Coronary artery (tissue), 2 donors: ENCODE measurements around the gene KLHDC4.

ENCODE experiments used
- DNase-seq: peaks from one replicate; pipeline ENCODE4 v3.0.0-alpha.2; 2017; ENCODE audit warnings: low spot score
- H3K27ac ChIP-seq, 2 donors: fragments of 200-600 bp; sonication (generic); one replicate each; pipeline ENCODE4 v1.5.1; 2016 to 2019
- H3K4me3 ChIP-seq: fragments of 200-600 bp; sonication (generic); 2 replicates; pipeline ENCODE4 v1.5.1; 2016; ENCODE audit warnings: mild to moderate bottlenecking, moderate library complexity
- CTCF ChIP-seq: fragments of 200-600 bp; sonication (generic); IDR thresholded peaks from one replicate; pipeline ENCODE4 v1.5.1; 2019; ENCODE audit warnings: antibody characterized with exemption

The KLHDC4 gene

GRCh38 chr16:87740441-87740840 lies 25.3 kb downstream of the KLHDC4 start:
- Histone ChIP-seq H3K27ac (no peak overlapping the region), H3K4me3 (no peak overlapping the region)
- no peak for DNase-seq
- TF ChIP-seq CTCF = no peak

GRCh38 chr16:87739801-87740200 lies 26.0 kb downstream of the KLHDC4 start:
- Histone ChIP-seq H3K27ac (no peak overlapping the region), H3K4me3 (no peak overlapping the region)
- no peak for DNase-seq
- no peak for TF ChIP-seq CTCF

GRCh38 chr16:87736008-87736382 lies 29.8 kb downstream of the KLHDC4 start:
- Histone ChIP-seq H3K27ac (no peak overlapping the region), H3K4me3 (no peak overlapping the region)
- no peak for TF ChIP-seq CTCF
- no peak for DNase-seq

- H3K27ac ChIP-seq = no peak overlapping the region
- DNase-seq = no peak
- TF ChIP-seq CTCF = no peak
These were observed 30.3 kb downstream of the KLHDC4 start for GRCh38 chr16:87735270-87736007.

GRCh38 chr16:87734644-87735043 lies 31.1 kb downstream of the KLHDC4 start:
- no peak for TF ChIP-seq CTCF

More at GRCh38 chr16:87735270-87736007, 30.3 kb downstream of the KLHDC4 start:
- H3K4me3 ChIP-seq = no peak overlapping the region

GRCh38 chr16:87733190-87733589 lies 32.6 kb downstream of the KLHDC4 start:
- Histone ChIP-seq H3K27ac (no peak overlapping the region), H3K4me3 (no peak overlapping the region)
- no peak for TF ChIP-seq CTCF
- no peak for DNase-seq

More at GRCh38 chr16:87734644-87735043, 31.1 kb downstream of the KLHDC4 start:
- DNase-seq = no peak
- Histone ChIP-seq H3K27ac (no peak overlapping the region), H3K4me3 (no peak overlapping the region)

GRCh38 chr16:87731607-87732006 lies 34.2 kb downstream of the KLHDC4 start:
- no peak for TF ChIP-seq CTCF
- DNase-seq = no peak
- Histone ChIP-seq H3K27ac (no peak overlapping the region), H3K4me3 (no peak overlapping the region)
